Melanocyte of skin (primary cell): ENCODE measurements around the gene SPTAN1. TPM values are rescaled to one million over a fixed set of nuclear protein-coding genes. Genes with fewer than 3 reads are reported as not detected.

Experiments used
- small RNA-seq, 2 donors: library from RNA; depleted of rRNA; stranded (forward); fragments of <200 nt; gene quantifications; one replicate each; pipeline ENCODE3, GENCODE V24; 2012
- total RNA-seq, 2 donors: library from RNA; depleted of rRNA; stranded (reverse); fragments of >200 nt; gene quantifications; 2 replicates each; pipeline ENCODE4 v1.2.3, GENCODE V29; 2012

SPTAN1 gene
- 100 to 1,000 TPM; 254 to 325 TPM for total RNA-seq

DNA sequence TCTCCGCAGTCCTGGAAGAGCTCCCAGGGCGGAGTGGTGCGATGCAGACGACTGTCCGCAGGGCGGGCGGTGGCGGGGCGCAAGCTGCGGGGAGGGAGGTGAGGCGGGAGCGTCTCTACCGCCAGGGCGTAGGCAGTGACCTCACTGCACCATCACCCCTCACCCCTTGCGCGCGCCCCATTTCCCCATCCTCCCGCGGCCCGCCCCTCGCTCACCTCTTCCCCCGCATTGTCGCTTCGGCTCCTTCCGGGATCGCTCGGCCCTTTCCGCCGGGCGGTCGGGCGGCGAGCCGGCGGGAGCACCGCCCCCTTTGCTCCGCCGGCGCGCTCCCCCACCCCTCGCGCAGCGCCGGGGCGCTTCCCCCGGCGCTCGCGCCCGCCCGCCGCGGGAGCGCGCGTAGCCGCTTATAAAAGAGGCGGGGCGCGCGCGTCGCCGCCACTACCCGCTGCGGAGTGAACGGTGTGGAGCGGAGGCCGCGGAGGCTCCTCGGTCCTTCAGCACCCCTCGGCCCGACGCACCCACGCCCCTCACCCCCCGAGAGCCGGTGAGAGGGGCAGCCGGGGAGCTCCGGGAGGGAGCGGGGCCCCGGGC is at the start of gene SPTAN1:
SPTAN1 (plus strand) TSS at position 435 of the 591 bp plus-strand sequence. CDS start 14,154 bp downstream, outside the sequence.

DNA sequence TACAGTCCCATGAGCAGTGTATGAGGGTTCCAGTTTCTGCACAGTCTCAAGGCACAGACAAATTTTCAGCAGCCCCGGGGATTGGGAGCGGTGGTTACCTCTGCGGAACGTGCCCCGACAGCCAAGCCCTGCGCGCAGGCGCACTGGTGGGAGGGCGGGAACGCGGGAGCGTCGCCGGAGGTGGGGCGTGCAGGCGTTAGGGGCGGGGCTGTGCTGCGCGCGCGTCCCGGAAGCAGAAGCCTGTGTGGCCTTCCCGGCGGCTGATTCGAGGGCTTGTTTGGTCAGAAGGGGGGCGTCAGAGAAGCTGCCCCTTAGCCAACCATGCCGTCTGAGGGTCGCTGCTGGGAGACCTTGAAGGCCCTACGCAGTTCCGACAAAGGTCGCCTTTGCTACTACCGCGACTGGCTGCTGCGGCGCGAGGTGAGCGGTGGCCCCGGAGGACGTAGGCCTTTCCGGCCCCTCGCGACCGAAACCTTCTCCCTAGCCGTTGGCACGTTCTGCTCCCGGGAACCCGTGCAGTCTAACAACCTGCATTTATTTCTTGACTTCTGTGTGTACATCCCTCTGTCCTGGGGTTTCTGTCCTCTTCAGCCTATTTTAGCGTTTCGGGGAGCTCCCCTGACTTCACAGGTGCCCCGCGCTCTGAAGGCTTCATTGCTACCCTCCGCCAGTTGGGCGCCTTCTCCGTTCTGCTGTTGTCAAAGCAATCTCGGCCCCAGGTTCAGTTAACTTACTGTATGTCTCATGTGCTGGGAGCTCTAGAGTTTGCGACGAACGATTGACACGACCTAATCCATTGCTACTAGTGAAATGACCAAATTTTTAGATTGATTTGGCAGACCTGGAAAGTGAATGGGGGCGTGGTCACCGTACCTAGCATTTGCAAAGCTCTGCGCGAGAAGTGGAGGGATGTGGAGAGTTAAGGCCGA is 47.6 kb upstream of the SPTAN1 start, which contains the start of gene GLE1:
GLE1 (plus strand) TSS at position 235 of the 929 bp plus-strand sequence; CDS start at position 322, 87 bp downstream.

DNA sequence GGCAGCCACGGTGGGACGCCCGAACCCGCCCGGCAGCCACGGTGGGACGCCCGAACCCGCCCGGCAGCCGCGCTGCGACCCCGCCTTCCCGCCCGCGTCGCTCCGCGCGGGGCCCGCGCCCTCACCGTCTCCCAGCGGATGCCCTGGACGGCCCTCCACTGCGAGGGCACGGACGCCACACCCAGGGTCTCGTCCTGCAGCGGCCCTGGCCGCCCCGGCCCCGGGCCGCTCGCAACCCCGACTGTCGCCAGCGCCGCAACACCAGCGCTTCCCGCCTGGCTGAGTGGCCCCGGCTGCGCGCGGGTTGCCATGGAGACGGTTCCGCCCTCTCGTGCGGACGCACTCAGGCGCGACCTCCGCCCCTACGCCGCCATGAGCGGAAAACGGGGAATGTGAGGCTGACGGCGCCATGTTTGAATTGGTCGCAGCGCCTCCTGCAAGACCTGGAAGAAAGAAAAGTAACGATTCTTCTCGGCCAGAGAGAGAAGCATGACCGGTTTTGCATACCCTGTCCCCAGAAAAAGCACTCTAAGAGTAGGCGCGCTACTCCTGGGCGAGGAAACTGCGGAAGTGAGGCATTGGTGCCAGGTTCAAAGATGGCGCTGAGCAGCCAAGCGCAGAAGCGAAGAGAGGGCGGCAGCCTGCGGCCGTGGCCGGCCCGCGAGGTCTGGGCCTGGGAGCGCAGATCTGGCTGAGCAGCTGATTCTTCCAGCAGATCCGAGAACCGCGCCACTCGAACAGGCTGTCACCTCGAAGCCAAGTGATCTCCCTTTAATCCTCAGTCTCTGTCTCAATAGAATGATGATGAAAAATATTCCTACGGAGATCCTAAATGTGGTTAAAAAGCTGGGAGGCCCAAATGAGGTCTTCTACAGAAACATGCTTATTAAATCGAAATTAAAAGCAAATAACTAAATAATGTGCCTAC is 104.3 kb downstream of the SPTAN1 start, which contains the start of gene DYNC2I2:
DYNC2I2 (minus strand) TSS at position 432 of the 928 bp plus-strand sequence; CDS start at position 311, 121 bp downstream.

Small RNA genes within 50 kb of the gene (small RNA-seq; reads per million reads assigned to genes)
- gene RNU7-171P = 0 reads per million in 2 donors

Other genes with a start within 250 kb of the SPTAN1 start
- 10 to 100 TPM; 22.4 to 30.0 TPM for gene TRUB2, start 230.1 kb upstream of the SPTAN1 start, total RNA-seq
- 10 to 100 TPM; 43.3 to 49.9 TPM for gene COQ4, start 229.7 kb upstream of the SPTAN1 start, total RNA-seq
- 10 to 100 TPM; 39.6 to 49.0 TPM for gene SLC27A4, start 212.1 kb upstream of the SPTAN1 start, total RNA-seq
- 10 to 100 TPM; 33.7 to 41.6 TPM for gene URM1, start 181.2 kb upstream of the SPTAN1 start, total RNA-seq
- gene CERCAM, start 131.7 kb upstream of the SPTAN1 start, total RNA-seq = 10 to 100 TPM; 48.0 to 51.3 TPM
- gene ODF2, start 96.6 kb upstream of the SPTAN1 start, total RNA-seq = 10 to 100 TPM; 18.2 to 36.6 TPM
- gene GLE1, start 47.9 kb upstream of the SPTAN1 start, total RNA-seq = 10 to 100 TPM; 38.5 to 47.3 TPM
- 100 to 1,000 TPM in 1 of 2 donors, 10 to 100 TPM in 1; 55.1 to 102 TPM for gene DYNC2I2, start 104.3 kb downstream of the SPTAN1 start, total RNA-seq
- 100 to 1,000 TPM; 220 to 385 TPM for gene SET, start 136.6 kb downstream of the SPTAN1 start, total RNA-seq
- gene PKN3, start 149.9 kb downstream of the SPTAN1 start, total RNA-seq = 10 to 100 TPM in 1 of 2 donors, 1 to 10 TPM in 1; 5.2 to 11.7 TPM
- 10 to 100 TPM; 36.5 to 69.6 TPM for gene ZDHHC12, start 171.5 kb downstream of the SPTAN1 start, total RNA-seq
- 10 to 100 TPM; 14.0 to 19.3 TPM for gene ZER1, start 219.3 kb downstream of the SPTAN1 start, total RNA-seq
- gene TBC1D13, start 234.7 kb downstream of the SPTAN1 start, total RNA-seq = 10 to 100 TPM; 11.0 TPM